HUES48 (cell line): ENCODE measurements around the gene ATP10A.

ENCODE experiments used
- H3K27ac ChIP-seq: one replicate; pipeline ENCODE4 v1.7.0; 2013; ENCODE audit warnings: low read depth, low read length, inconsistent platforms
- H3K27me3 ChIP-seq: 2 replicates; pipeline ENCODE4 v1.6.1; 2013; ENCODE audit warnings: mild to moderate bottlenecking, low read length; ENCODE audit not compliant: control insufficient read depth, insufficient read depth
- H3K36me3 ChIP-seq: 2 replicates; pipeline ENCODE4 v1.6.1; 2013; ENCODE audit warnings: low read length; ENCODE audit not compliant: control insufficient read depth, insufficient read depth
- H3K4me1 ChIP-seq: 2 replicates; pipeline ENCODE4 v1.6.1; 2013; ENCODE audit warnings: mild to moderate bottlenecking, low read length; ENCODE audit not compliant: control insufficient read depth, insufficient read depth
- H3K4me3 ChIP-seq: 2 replicates; pipeline ENCODE4 v1.5.1; 2013; ENCODE audit warnings: mild to moderate bottlenecking, low read depth, low read length
- H3K9ac ChIP-seq: 2 replicates; pipeline ENCODE4 v1.6.1; 2013; ENCODE audit warnings: mild to moderate bottlenecking, low read depth, low read length, moderate library complexity
- H3K9me3 ChIP-seq: 2 replicates; pipeline ENCODE4 v1.6.1; 2013; ENCODE audit warnings: low read length; ENCODE audit not compliant: control insufficient read depth, insufficient read depth

Gene ATP10A

DNA sequence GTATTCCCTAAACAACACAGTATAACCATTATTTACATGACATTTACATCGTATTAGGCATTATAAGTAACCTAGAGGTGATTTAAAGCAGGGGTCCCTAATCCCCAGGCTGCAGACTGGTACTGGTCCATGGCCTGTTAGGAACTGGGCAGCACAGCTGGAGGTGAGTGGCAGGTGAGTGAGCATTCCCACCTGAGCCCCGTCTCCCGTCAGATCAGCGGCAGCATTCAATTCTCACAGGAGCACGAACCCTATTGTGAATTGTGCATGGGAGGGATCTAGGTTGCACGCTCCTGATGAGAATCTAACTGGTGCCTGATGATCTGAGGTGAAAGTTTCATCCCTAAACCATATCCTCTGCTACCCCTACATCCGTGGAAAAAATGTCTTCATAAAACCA, 138.2 kb downstream of the ATP10A start:
- Histone ChIP-seq H3K9ac (no peak overlapping the region), H3K36me3 (no peaks in the 10 kb centered on the region), H3K4me3 (no peak overlapping the region), H3K9me3 (no peaks in the 10 kb centered on the region), H3K27ac (no peak overlapping the region), H3K27me3 (no peaks in the 10 kb centered on the region), H3K4me1 (no peaks in the 10 kb centered on the region)

- H3K9ac ChIP-seq: no peak overlapping the region
- no peaks in the 10 kb centered on the region for H3K27me3 ChIP-seq
- no peaks in the 10 kb centered on the region for H3K9me3 ChIP-seq
- H3K4me1 ChIP-seq: no peaks in the 10 kb centered on the region
- H3K36me3 ChIP-seq: no peaks in the 10 kb centered on the region
- no peak overlapping the region for H3K27ac ChIP-seq
- no peak overlapping the region for H3K4me3 ChIP-seq
Observed at GRCh38 chr15:25721605-25721955, 141.5 kb downstream of the ATP10A start.

DNA sequence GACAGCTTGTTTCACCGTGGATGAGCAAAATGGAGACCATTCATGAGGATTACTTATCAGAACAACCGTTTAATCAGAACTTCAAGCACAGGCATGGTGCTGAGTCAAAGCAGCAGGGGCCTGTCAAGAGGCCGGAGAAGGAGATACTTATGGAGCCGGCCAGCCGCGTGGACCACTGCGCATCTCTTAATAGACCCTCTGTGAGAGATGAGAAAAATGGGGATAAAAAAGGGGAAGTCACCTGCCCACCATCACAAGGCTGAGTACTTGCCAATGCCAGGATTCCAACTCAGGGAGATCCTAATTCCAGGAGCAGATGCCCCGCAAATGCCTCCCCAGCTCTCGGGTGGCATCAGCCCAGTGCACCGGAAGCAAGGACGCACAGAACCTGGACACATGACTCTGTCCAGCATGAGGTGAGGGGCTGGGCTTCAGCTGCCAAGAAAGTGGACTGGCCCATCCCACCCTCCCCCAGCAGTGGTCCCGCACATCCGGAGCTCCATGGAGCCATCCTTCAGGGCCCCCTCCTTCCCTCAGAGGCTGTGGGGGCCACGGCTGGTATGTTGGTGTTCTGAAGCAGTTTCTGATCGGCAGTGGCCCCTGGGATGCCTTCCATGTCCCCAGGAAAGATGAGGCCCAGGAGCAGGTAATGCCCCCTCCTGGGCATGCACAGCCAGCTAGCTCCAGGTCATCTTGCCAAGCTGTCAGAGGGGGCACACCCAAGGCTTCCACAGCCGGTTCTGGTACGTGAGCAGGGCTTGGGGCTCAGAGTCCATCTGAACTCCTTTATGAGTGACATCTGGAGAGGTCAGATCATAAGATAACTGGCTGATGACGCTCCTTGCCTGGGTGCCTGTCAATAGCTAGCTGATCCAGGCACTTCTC, 143.8 kb downstream of the ATP10A start:
- no peak overlapping the region for H3K27ac ChIP-seq
- H3K36me3 ChIP-seq: no peaks in the 10 kb centered on the region
- H3K4me1 ChIP-seq: no peaks in the 10 kb centered on the region
- H3K9ac ChIP-seq: no peak overlapping the region
- no peaks in the 10 kb centered on the region for H3K9me3 ChIP-seq
- no peak overlapping the region for H3K4me3 ChIP-seq
- no peaks in the 10 kb centered on the region for H3K27me3 ChIP-seq

DNA sequence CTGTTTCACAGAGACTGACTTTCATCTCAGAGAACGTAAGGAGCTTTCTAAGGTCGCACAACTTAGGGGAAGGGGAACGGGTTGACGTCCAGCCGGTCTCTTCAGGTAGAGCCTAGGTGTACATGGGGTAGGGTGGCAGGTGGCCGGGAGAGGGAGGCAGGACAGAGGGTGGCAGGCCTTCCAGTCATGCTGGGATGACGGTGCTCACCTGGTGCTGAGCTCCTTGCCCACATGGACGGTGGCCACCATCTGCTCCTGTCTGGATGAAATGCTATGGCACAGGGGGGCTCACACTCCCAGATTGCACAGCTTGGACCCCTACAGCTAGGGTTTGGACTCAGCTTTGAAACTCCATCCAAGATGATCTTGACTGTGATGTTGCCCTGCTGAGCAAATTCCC, 144.5 kb downstream of the ATP10A start:
- Histone ChIP-seq H3K4me3 (no peak overlapping the region), H3K36me3 (no peaks in the 10 kb centered on the region), H3K4me1 (no peaks in the 10 kb centered on the region), H3K27me3 (no peaks in the 10 kb centered on the region), H3K27ac (no peak overlapping the region), H3K9ac (no peak overlapping the region), H3K9me3 (no peaks in the 10 kb centered on the region)

GRCh38 chr15:25718169-25718536, 145.0 kb downstream of the ATP10A start:
- H3K27me3 ChIP-seq: no peaks in the 10 kb centered on the region
- no peaks in the 10 kb centered on the region for H3K36me3 ChIP-seq
- H3K4me3 ChIP-seq: no peak overlapping the region
- H3K4me1 ChIP-seq: no peaks in the 10 kb centered on the region
- no peak overlapping the region for H3K27ac ChIP-seq
- H3K9me3 ChIP-seq: no peaks in the 10 kb centered on the region
- no peak overlapping the region for H3K9ac ChIP-seq

DNA sequence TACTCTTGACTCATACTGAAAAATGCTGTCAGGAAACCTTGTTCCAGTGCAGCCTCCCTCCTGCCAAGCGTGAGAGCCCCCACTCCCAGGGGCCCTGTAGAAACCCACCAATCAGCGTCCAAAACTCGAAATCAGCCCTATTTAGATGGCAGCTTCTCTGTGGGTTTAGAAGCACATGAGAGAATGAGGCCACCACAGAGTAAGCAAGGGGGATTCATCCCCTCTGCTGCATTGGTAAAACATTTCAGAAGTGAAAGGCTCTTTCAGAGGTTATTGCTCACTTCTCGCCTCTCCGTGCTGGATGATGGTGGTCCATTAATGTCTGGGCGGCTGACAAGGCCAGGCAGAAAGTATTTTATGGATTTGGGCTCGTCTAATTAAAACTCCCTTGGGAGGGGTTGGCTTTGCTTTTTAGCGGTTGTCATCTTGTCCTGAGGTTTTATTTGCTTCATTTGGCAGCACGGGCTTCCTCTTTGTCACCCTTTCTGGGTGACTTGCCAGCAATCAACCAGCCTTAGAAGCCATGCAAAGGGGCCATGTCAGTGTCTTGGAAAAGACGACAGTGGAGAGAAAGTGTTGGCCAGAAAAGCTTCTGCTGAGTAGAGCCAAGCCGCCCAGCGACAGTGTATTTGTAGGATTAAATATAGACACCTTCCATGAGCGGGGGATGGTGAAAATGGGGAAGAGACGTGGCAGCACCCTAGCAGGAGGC, 145.5 kb downstream of the ATP10A start:
- no peaks in the 10 kb centered on the region for H3K27me3 ChIP-seq
- H3K4me3 ChIP-seq: no peak overlapping the region
- H3K4me1 ChIP-seq: no peaks in the 10 kb centered on the region
- H3K27ac ChIP-seq: no peak overlapping the region
- no peaks in the 10 kb centered on the region for H3K36me3 ChIP-seq
- no peak overlapping the region for H3K9ac ChIP-seq
- H3K9me3 ChIP-seq: no peaks in the 10 kb centered on the region

DNA sequence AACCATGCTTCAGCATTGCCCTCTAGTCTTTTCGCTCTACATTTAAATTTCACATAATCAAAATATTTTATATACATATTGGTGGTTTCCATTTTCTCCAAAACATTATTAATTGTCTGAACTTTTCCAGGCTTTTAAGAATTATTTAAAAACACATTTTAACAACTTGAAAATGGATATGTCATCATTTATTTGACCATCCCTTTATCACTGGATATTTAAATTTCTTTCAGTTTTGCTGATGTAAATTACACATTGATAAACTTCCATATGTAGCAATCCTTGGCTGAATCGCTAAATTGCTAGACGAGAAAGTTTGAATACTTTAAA, 146.0 kb downstream of the ATP10A start:
- no peaks in the 10 kb centered on the region for H3K27me3 ChIP-seq
- H3K9ac ChIP-seq: no peak overlapping the region
- no peaks in the 10 kb centered on the region for H3K9me3 ChIP-seq
- no peak overlapping the region for H3K4me3 ChIP-seq
- H3K36me3 ChIP-seq: no peaks in the 10 kb centered on the region
- H3K4me1 ChIP-seq: no peaks in the 10 kb centered on the region
- no peak overlapping the region for H3K27ac ChIP-seq

GRCh38 chr15:25716414-25717126, 146.6 kb downstream of the ATP10A start:
- no peak overlapping the region for H3K4me3 ChIP-seq
- H3K9ac ChIP-seq: no peak overlapping the region
- H3K9me3 ChIP-seq: no peaks in the 10 kb centered on the region
- H3K4me1 ChIP-seq: no peaks in the 10 kb centered on the region
- H3K27ac ChIP-seq: no peak overlapping the region
- H3K27me3 ChIP-seq: no peaks in the 10 kb centered on the region
- no peaks in the 10 kb centered on the region for H3K36me3 ChIP-seq

DNA sequence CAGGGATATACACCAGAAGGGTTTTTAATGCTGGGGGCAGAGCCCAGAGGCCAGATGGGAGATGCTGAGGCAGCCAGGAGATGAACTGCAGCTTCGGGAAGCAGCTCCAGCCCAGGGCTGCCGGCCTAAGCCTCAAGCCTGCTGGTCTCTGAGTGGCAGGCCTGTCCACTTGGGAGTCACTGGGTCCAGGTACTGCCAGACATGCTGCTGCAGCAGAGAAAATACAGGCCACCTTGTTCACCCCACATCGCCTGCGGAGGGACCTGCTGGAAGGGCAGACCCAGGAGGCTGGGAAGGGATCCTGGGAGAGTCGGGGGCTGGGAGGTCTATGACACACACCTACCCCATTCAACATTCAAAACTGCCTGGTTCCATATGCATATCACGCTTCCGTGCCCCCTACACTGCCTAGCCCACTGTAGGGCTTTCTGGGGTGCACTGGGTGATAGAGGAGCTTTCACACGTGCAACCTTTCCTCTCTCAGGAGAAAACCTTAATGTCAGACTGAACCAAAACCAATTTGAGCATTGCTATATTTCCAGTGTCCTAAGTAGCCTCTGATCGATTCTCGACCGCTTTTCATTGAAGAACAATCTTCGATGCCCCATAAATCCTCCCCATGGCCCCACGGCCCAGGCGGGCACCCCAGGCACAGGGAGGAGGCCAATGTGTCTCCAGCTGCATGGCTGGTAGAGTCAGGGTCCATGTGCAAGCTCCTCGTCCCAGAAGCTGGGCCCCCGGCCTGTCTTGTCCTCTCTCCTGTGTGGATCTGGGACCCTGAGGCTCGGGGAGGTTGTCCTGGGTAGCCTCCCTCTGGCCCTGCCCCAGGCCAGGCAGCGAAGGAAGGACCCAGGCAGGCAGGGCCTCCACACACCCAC, 147.4 kb downstream of the ATP10A start:
- H3K9ac ChIP-seq: no peak overlapping the region
- no peak overlapping the region for H3K27ac ChIP-seq
- no peaks in the 10 kb centered on the region for H3K9me3 ChIP-seq
- no peaks in the 10 kb centered on the region for H3K36me3 ChIP-seq
- H3K4me1 ChIP-seq: no peaks in the 10 kb centered on the region
- no peak overlapping the region for H3K4me3 ChIP-seq
- no peaks in the 10 kb centered on the region for H3K27me3 ChIP-seq

DNA sequence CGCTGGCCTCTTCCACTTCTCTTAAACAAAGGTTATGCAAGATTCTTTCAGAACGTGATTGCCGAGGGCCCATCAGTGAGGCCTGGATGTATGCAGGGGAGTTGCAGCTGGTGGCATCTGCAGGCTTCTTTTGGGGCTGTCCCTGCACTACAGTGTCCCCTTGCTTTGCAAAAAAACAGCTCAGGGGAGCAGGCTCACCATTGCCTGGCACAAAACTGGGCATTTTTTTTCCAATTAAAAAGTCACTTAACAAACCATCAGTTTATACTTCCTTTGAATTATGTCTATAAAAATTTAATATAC, 148.6 kb downstream of the ATP10A start:
- no peak overlapping the region for H3K27ac ChIP-seq
- no peaks in the 10 kb centered on the region for H3K27me3 ChIP-seq
- H3K9me3 ChIP-seq: no peaks in the 10 kb centered on the region
- H3K4me3 ChIP-seq: no peak overlapping the region
- no peak overlapping the region for H3K9ac ChIP-seq
- no peaks in the 10 kb centered on the region for H3K36me3 ChIP-seq
- H3K4me1 ChIP-seq: no peaks in the 10 kb centered on the region
